ENCODE data around the gene TMX2.

DNA sequence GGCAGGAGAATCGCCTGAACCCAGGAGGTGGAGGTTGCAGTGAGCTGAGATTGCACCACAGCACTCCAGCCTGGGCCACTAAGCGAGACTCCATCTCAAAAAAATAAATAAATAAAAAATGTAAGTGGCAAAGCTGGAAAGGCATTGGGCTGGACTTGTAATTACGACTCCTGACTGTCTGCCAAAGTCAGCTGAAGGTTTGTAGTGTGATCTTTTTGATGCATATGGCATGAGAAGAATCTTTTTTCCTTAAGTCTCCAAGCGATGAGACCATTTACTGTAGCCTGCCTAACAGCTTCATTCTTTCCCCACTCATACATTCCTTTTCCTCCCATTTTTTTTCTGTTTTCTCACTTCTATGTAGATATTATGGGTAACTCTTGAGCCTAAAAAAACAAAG lies 74.0 kb downstream of the TMX2 start:
- TF ChIP-seq EZH2 (IDR thresholded peaks at IDR 0.05; ENCODE audit: borderline replicate concordance, low read depth, low read length, severe bottlenecking) (no peak), POLR2A (IDR thresholded peaks at IDR 0.05; ENCODE audit: low read depth, low read length) (no peak), POLR2AphosphoS5 (IDR thresholded peaks at IDR 0.05; ENCODE audit: insufficient read depth, low read depth, low read length) (no peak), FOS (IDR thresholded peaks at IDR 0.05; ENCODE audit: borderline replicate concordance, insufficient read depth, low read length) (no peak), JUN (IDR thresholded peaks at IDR 0.05; ENCODE audit: borderline replicate concordance, insufficient read depth, insufficient read length, low read depth) (no peak)
- TF ChIP-seq, protein P1, sequence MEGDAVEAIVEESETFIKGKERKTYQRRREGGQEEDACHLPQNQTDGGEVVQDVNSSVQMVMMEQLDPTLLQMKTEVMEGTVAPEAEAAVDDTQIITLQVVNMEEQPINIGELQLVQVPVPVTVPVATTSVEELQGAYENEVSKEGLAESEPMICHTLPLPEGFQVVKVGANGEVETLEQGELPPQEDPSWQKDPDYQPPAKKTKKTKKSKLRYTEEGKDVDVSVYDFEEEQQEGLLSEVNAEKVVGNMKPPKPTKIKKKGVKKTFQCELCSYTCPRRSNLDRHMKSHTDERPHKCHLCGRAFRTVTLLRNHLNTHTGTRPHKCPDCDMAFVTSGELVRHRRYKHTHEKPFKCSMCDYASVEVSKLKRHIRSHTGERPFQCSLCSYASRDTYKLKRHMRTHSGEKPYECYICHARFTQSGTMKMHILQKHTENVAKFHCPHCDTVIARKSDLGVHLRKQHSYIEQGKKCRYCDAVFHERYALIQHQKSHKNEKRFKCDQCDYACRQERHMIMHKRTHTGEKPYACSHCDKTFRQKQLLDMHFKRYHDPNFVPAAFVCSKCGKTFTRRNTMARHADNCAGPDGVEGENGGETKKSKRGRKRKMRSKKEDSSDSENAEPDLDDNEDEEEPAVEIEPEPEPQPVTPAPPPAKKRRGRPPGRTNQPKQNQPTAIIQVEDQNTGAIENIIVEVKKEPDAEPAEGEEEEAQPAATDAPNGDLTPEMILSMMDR (IDR thresholded peaks at IDR 0.05; ENCODE audit: extremely low read depth in 1 of 2, insufficient read depth in 1 of 2, low read depth in 1 of 2, low read length in 2 of 2) = no peak
- TF ChIP-seq, protein P2, sequence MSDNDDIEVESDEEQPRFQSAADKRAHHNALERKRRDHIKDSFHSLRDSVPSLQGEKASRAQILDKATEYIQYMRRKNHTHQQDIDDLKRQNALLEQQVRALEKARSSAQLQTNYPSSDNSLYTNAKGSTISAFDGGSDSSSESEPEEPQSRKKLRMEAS (IDR thresholded peaks at IDR 0.05; ENCODE audit: insufficient read depth, insufficient read length) = no peak
